ENCODE measurements around the gene PPIF. TPM values are rescaled to one million over a fixed set of nuclear protein-coding genes. Genes with fewer than 3 reads are reported as not detected.

PPIF gene
- total RNA-seq, 1 experiment from 2014 or later = 203 TPM

DNA sequence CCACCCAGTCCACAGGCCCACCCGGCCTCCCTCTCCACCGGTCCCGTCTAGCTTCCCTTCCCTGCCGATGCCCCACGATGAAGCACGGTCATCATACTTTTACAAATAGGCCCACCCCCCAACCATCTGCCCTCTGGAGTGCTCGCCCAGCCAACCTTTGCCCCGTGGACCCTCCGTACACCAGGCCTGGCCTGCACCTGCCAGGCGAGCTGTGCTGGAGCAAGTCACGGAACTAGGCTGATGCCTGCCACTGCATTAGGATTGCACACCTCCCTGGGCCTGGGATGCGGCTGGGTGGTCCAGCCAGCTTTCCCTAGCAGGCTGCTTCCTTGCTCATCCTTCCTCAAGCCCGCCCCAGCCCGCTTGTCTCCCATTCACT, 44.7 kb downstream of the PPIF start:
- Histone ChIP-seq H2AFZ (no peak overlapping the region), H3K27me3 (ENCODE audit: insufficient read depth, low read depth) (no peaks in the 10 kb centered on the region), H3K27ac (no peak overlapping the region), H3K36me3 (ENCODE audit: low read depth) (no peaks in the 10 kb centered on the region), H3K4me2 (no peak overlapping the region), H3K9me3 (ENCODE audit: insufficient read depth, low read depth) (no peaks in the 10 kb centered on the region), H3K4me1 (replicated peaks; ENCODE audit: insufficient read depth) (no peaks in the 10 kb centered on the region), H3K9me2 (ENCODE audit: insufficient read depth) (no peaks in the 10 kb centered on the region), H4K20me1 (ENCODE audit: insufficient read depth) (no peaks in the 10 kb centered on the region), H3K79me2 (ENCODE audit: low read depth) (no peaks in the 10 kb centered on the region), H3F3A (ENCODE audit: insufficient read depth, low read depth) (no peaks in the 10 kb centered on the region), H3K4me3 (no peak overlapping the region)
- no peak for DNase-seq
- TF ChIP-seq, protein P1, sequence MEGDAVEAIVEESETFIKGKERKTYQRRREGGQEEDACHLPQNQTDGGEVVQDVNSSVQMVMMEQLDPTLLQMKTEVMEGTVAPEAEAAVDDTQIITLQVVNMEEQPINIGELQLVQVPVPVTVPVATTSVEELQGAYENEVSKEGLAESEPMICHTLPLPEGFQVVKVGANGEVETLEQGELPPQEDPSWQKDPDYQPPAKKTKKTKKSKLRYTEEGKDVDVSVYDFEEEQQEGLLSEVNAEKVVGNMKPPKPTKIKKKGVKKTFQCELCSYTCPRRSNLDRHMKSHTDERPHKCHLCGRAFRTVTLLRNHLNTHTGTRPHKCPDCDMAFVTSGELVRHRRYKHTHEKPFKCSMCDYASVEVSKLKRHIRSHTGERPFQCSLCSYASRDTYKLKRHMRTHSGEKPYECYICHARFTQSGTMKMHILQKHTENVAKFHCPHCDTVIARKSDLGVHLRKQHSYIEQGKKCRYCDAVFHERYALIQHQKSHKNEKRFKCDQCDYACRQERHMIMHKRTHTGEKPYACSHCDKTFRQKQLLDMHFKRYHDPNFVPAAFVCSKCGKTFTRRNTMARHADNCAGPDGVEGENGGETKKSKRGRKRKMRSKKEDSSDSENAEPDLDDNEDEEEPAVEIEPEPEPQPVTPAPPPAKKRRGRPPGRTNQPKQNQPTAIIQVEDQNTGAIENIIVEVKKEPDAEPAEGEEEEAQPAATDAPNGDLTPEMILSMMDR (conservative IDR thresholded peaks at IDR 0.05) = no peak
- no peak for TF ChIP-seq EZH2 (IDR thresholded peaks at IDR 0.05; ENCODE audit: low read depth)
- no TSS peak for BruUV-seq (replicated peaks)
- POLR2A ChIA-PET (ENCODE audit: unreplicated experiment) = no interaction called here
- CTCF ChIA-PET = interaction anchor here (0.6 kb wide), 1 partner anchor 17 kb away, joined by 3 read pairs; no protein-coding TSS in a partner anchor
- intact Hi-C loops (cut with micrococcal nuclease; ENCODE audit: unreplicated experiment) = no loop called here

DNA sequence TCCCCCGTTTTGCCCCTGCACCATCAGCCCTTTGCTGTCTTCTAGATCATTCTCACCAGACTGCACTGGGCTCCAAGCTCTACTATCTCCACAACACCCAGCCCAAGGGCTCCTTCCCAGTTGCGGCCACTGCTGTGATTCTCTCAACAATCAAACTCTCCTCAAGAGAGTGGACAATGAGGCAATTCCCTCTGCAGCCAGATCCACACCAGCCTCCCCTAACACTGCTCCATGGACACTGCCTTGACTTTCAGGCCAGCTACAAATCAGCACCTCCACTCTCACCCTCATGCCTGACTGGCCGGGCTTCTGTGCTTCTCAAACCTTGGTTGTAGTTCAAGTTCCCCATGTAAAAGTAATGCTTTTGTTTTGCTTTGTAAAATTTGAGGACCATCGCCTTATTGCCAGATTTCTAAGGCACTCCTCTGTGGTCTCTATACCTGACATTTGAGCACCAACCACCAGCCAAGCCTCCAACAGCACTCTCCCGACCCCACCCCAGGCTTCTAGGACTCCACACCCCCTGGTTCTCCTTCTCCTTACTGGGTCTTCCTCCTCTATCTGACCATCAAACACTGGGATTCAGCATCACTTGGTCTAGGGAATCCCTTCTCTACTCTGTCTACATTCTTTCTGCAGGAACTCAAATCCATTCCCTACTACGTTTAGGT, 45.4 kb downstream of the PPIF start:
- Histone ChIP-seq H3F3A (ENCODE audit: insufficient read depth, low read depth) (no peaks in the 10 kb centered on the region), H3K9me3 (ENCODE audit: insufficient read depth, low read depth) (no peaks in the 10 kb centered on the region), H3K79me2 (ENCODE audit: low read depth) (no peaks in the 10 kb centered on the region), H3K4me3 (no peak overlapping the region), H3K4me1 (replicated peaks; ENCODE audit: insufficient read depth) (no peaks in the 10 kb centered on the region), H3K9me2 (ENCODE audit: insufficient read depth) (no peaks in the 10 kb centered on the region), H2AFZ (no peak overlapping the region), H4K20me1 (ENCODE audit: insufficient read depth) (no peaks in the 10 kb centered on the region), H3K4me2 (no peak overlapping the region), H3K27me3 (ENCODE audit: insufficient read depth, low read depth) (no peaks in the 10 kb centered on the region), H3K36me3 (ENCODE audit: low read depth) (no peaks in the 10 kb centered on the region), H3K27ac (no peak overlapping the region)
- intact Hi-C loops (cut with micrococcal nuclease; ENCODE audit: unreplicated experiment) = no loop called here
- no TSS peak for BruUV-seq (replicated peaks)
- no peak for DNase-seq
- ChIA-PET POLR2A (ENCODE audit: unreplicated experiment) (interaction anchor here (0.6 kb wide), 1 partner anchor 1584 kb away, joined by 6 read pairs; no protein-coding TSS in a partner anchor), CTCF (interaction anchor here (0.6 kb wide), 1 partner anchor 18 kb away, joined by 3 read pairs; no protein-coding TSS in a partner anchor)
- TF ChIP-seq EZH2 (IDR thresholded peaks at IDR 0.05; ENCODE audit: low read depth) = no peak
- TF ChIP-seq, protein P1 (conservative IDR thresholded peaks at IDR 0.05) = no peak

DNA sequence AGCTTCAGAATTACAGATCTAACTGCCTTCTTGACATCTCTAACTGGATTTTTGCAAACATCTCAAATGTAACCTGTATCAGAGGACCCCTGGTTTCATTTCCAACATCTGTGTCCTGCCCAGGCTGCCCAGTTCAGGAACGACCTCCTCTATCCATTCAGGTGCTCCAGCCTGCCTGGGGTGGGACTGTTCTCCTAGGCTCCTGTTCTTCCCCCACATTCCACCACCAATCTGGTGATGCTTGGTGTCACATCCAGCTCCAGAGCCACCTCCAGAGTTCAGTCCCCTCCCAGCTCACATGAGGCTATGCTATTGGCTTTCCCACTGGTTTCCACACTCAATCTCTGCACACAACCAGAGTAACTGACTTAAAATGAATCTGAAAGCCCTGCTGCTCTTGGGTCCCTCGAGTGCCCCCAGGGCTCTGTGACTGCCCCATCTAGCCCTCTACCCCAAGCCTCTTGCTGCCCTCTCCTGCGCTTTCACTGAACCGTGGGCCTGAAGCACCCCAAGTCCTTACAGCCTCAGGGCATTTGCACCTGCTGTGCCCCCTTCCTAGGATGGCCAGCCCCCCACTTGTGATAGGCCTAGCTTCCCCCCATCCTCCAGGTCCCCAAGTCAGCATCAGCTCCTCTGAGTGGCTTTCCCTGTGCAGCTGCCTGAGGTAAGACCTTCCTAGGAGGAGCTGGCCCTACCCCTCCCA, 46.1 kb downstream of the PPIF start:
- no peaks in the 10 kb centered on the region for H3F3A ChIP-seq (ENCODE audit: insufficient read depth, low read depth)
- intact Hi-C loops (cut with micrococcal nuclease; ENCODE audit: unreplicated experiment) = no loop called here
- DNase-seq = no peak
- POLR2A ChIA-PET (ENCODE audit: unreplicated experiment) = interaction anchor here (0.6 kb wide), 1 partner anchor 1585 kb away, joined by 6 read pairs; no protein-coding TSS in a partner anchor
- no peaks in the 10 kb centered on the region for H3K9me3 ChIP-seq (ENCODE audit: insufficient read depth, low read depth)
- no peaks in the 10 kb centered on the region for H3K4me1 ChIP-seq (replicated peaks; ENCODE audit: insufficient read depth)
- CTCF ChIA-PET = no interaction called here
- H3K36me3 ChIP-seq (ENCODE audit: low read depth) = no peaks in the 10 kb centered on the region
- TF ChIP-seq, protein P1 (conservative IDR thresholded peaks at IDR 0.05) = no peak
- no peak for TF ChIP-seq EZH2 (IDR thresholded peaks at IDR 0.05; ENCODE audit: low read depth)
- BruUV-seq (replicated peaks) = no TSS peak
- no peak overlapping the region for H3K4me3 ChIP-seq
- H3K27me3 ChIP-seq (ENCODE audit: insufficient read depth, low read depth) = no peaks in the 10 kb centered on the region
- H3K4me2 ChIP-seq = no peak overlapping the region
- H3K79me2 ChIP-seq (ENCODE audit: low read depth) = no peaks in the 10 kb centered on the region
- H3K27ac ChIP-seq = no peak overlapping the region
- H3K9me2 ChIP-seq (ENCODE audit: insufficient read depth) = no peaks in the 10 kb centered on the region
- no peaks in the 10 kb centered on the region for H4K20me1 ChIP-seq (ENCODE audit: insufficient read depth)
- H2AFZ ChIP-seq = no peak overlapping the region
